Gastroesophageal sphincter (tissue), 4 donors: ENCODE measurements around the gene HNRNPM. TPM values are rescaled to one million over a fixed set of nuclear protein-coding genes. Genes with fewer than 3 reads are reported as not detected.
A peak's percentile ranks its signal among the peaks of the same experiment; 100 is the strongest.

Experiments
- ATAC-seq: fragments of 150-250 bp; one replicate; pipeline ENCODE4 v1.9.1; 2016; ENCODE audit warnings: mild to moderate bottlenecking, moderate library complexity
- H3K27ac ChIP-seq, 4 donors: fragments of 200-600 bp; sonication (generic) in 3 of 4; 1 replicate in 3 of 4; 2 replicates in 1 of 4; pipeline ENCODE4 v1.5.1; 2016 to 2019
- H3K27me3 ChIP-seq: fragments of 200-600 bp; sonication (generic); one replicate; pipeline ENCODE4 v1.5.1; 2019
- H3K36me3 ChIP-seq, 2 donors: fragments of 200-600 bp; sonication (generic); one replicate each; pipeline ENCODE4 v1.5.1; 2019; ENCODE audit warnings: control low read depth in 1 of 2
- H3K4me1 ChIP-seq, 3 donors: fragments of 200-600 bp; sonication (generic); 1 replicate in 2 of 3; 2 replicates in 1 of 3; pipeline ENCODE4 v1.5.1; 2016 to 2019; ENCODE audit warnings: control low read depth in 2 of 3
- H3K4me3 ChIP-seq, 2 donors: fragments of 200-600 bp; sonication (generic); one replicate each; pipeline ENCODE4 v1.5.1; 2019; ENCODE audit warnings: mild to moderate bottlenecking in 1 of 2, moderate library complexity in 1 of 2
- H3K9me3 ChIP-seq, 3 donors: fragments of 200-600 bp; sonication (generic); one replicate each; pipeline ENCODE4 v1.5.1; 2017 to 2019; ENCODE audit warnings: control low read depth in 2 of 3
- EP300 ChIP-seq: sonication (generic); formaldehyde crosslinking; IDR thresholded peaks from one replicate; pipeline ENCODE4 v1.6.1; 2017; ENCODE audit warnings: antibody characterized with exemption, mild to moderate bottlenecking
- POLR2A ChIP-seq, 2 donors: fragments of 450-650 bp; IDR thresholded peaks; one replicate each; pipeline ENCODE4 v1.6.1; 2017; ENCODE audit warnings: antibody characterized with exemption in 2 of 2, mild to moderate bottlenecking in 2 of 2, moderate library complexity in 1 of 2
- POLR2AphosphoS5 ChIP-seq: sonication (generic); formaldehyde crosslinking; IDR thresholded peaks from one replicate; pipeline ENCODE4 v1.6.1; 2017; ENCODE audit warnings: antibody characterized with exemption
- WGBS, 2 donors: methylation state at CpG; one replicate each; pipeline ENCODE4 v1.1.5; 2018; ENCODE audit warnings: low coverage in 1 of 2; 5-methylcytosine and 5-hydroxymethylcytosine counted together
- total RNA-seq, 4 donors: library from RNA; depleted of rRNA; stranded (reverse); fragments of >200 nt; gene quantifications; one replicate each; pipeline ENCODE4 v1.1.0, GENCODE V29; 2016
- TF ChIP-seq, protein P1 (sequence below), 4 experiments: fragments of 200-600 bp in 2 of 4; fragments of 450-650 bp in 2 of 4; sonication (generic) in 1 of 4; IDR thresholded peaks; one replicate each; pipeline ENCODE4 v1.5.1; 2017 to 2019; ENCODE audit warnings: antibody characterized with exemption in 4 of 4, mild to moderate bottlenecking in 2 of 4, moderate library complexity in 2 of 4

The HNRNPM gene
- total RNA-seq, 4 donors from 2014 or later = 75.1 to 120 (median 101) TPM

GRCh38 chr19:8397271-8397670, 47.5 kb upstream of the HNRNPM start:
- H3K36me3 ChIP-seq = peaks cover 0 to 44% of the 10 kb centered on the region in 2 donors
- ATAC-seq = no peak
- H3K27ac ChIP-seq = peak overlapping the region in 3 of 4 donors; percentile 11 to 100 (median 54)
- no peak overlapping the region for H3K4me3 ChIP-seq
- 26 to 33% methylated on average over 2 to 7 of the region's 7 CpGs for WGBS, 2 donors
- TF ChIP-seq POLR2A (IDR thresholded peaks at IDR 0.05) (no peak), POLR2AphosphoS5 (no peak), EP300 (no peak)
- TF ChIP-seq, protein P1, sequence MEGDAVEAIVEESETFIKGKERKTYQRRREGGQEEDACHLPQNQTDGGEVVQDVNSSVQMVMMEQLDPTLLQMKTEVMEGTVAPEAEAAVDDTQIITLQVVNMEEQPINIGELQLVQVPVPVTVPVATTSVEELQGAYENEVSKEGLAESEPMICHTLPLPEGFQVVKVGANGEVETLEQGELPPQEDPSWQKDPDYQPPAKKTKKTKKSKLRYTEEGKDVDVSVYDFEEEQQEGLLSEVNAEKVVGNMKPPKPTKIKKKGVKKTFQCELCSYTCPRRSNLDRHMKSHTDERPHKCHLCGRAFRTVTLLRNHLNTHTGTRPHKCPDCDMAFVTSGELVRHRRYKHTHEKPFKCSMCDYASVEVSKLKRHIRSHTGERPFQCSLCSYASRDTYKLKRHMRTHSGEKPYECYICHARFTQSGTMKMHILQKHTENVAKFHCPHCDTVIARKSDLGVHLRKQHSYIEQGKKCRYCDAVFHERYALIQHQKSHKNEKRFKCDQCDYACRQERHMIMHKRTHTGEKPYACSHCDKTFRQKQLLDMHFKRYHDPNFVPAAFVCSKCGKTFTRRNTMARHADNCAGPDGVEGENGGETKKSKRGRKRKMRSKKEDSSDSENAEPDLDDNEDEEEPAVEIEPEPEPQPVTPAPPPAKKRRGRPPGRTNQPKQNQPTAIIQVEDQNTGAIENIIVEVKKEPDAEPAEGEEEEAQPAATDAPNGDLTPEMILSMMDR (IDR thresholded peaks at IDR 0.05) = no peak
- H3K4me1 ChIP-seq = peaks cover 0 to 63% (median 45%) of the 10 kb centered on the region in 3 donors
- no peaks in the 10 kb centered on the region for H3K9me3 ChIP-seq
- no peaks in the 10 kb centered on the region for H3K27me3 ChIP-seq

DNA sequence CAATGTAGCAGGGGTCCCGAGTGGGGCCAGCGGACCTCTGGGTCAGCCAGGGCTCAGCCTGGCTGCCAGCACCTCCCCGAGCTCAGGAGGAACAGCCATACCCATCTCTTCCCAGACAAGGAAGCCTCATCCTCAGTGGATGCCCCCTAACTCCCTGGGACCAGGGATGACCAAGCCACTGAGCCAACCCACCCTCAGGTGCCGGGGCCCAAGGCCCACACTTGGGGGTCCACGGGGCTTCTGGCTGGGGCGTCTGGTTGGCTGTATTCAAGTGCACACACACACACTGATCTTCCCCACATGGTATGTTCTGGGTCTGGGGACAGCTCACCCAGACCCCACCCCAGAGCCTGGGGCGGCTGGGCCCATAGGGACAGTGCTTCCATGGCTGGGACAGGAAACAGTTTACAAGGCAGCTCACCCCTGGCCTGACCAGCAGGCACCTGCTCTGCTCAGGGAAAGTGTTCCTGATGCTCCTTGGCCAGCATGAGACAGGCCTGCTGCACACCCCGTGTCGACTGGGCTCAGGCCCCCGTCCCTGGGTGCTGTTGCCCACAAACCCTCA, 46.9 kb upstream of the HNRNPM start:
- ATAC-seq = no peak
- Histone ChIP-seq H3K4me1 (peaks cover 0 to 57% (median 40%) of the 10 kb centered on the region in 3 donors), H3K4me3 (no peak overlapping the region), H3K27me3 (no peaks in the 10 kb centered on the region), H3K27ac (peak overlapping the region in 3 of 4 donors; percentile 11 to 100 (median 54)), H3K9me3 (no peaks in the 10 kb centered on the region), H3K36me3 (peaks cover 0 to 49% of the 10 kb centered on the region in 2 donors)
- no CpG with 5 or more reads among the region's 10 CpGs for WGBS, 2 donors
- TF ChIP-seq EP300 (no peak), POLR2A (IDR thresholded peaks at IDR 0.05) (no peak), POLR2AphosphoS5 (no peak)
- TF ChIP-seq, protein P1 (IDR thresholded peaks at IDR 0.05) = no peak

DNA sequence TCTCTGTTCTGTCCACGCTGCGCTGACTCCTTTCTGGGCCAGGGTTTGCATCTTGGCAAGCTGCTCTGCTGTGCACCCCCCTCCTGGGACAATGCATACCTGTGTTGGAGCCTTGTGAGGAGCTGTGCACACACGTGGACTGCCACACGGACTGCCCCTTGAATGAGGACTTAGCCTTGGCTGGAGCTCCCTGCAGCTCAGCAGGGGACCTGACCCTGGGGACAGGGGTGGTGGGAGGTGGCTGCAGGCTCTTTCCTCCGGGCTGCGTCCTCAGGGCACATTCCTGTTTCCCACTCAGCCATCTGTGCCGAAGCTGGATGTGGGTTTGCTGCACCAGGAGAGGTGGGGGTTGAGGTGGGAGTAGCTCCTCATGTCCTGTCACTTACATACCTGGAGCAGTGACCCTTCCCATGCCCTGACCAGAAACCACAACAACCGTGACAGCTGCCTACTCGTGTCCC, 46.4 kb upstream of the HNRNPM start:
- Histone ChIP-seq H3K9me3 (no peaks in the 10 kb centered on the region), H3K36me3 (peaks cover 0 to 54% of the 10 kb centered on the region in 2 donors), H3K27me3 (no peaks in the 10 kb centered on the region), H3K27ac (peak overlapping the region in 2 of 4 donors; percentile 11 to 100), H3K4me3 (no peak overlapping the region), H3K4me1 (peaks cover 0 to 52% (median 35%) of the 10 kb centered on the region in 3 donors)
- ATAC-seq = no peak
- TF ChIP-seq POLR2A (IDR thresholded peaks at IDR 0.05) = no peak
- no peak for TF ChIP-seq EP300
- no peak for TF ChIP-seq POLR2AphosphoS5
- TF ChIP-seq, protein P1 (IDR thresholded peaks at IDR 0.05) = no peak
- 57% methylated on average over 4 of the region's 9 CpGs; no CpG with 5 or more reads in 1 of the 2 donors for WGBS, 2 donors

GRCh38 chr19:8399681-8400188, 45.0 kb upstream of the HNRNPM start:
- TF ChIP-seq, protein P1 (IDR thresholded peaks at IDR 0.05) = no peak
- TF ChIP-seq POLR2AphosphoS5 = no peak
- TF ChIP-seq POLR2A (IDR thresholded peaks at IDR 0.05) = no peak
- TF ChIP-seq EP300 = no peak
- no peaks in the 10 kb centered on the region for H3K27me3 ChIP-seq
- H3K36me3 ChIP-seq = peaks cover 0 to 68% of the 10 kb centered on the region in 2 donors
- no peak for ATAC-seq
- H3K4me3 ChIP-seq = no peak overlapping the region
- H3K27ac ChIP-seq = no peak overlapping the region
- H3K9me3 ChIP-seq = no peaks in the 10 kb centered on the region
- WGBS, 2 donors = 80% methylated on average over 2 of the region's 34 CpGs; no CpG with 5 or more reads in 1 of the 2 donors
- peaks cover 0 to 38% (median 22%) of the 10 kb centered on the region in 3 donors for H3K4me1 ChIP-seq

- Histone ChIP-seq H3K27me3 (no peaks in the 10 kb centered on the region), H3K4me3 (no peak overlapping the region), H3K9me3 (no peaks in the 10 kb centered on the region), H3K27ac (no peak overlapping the region), H3K4me1 (peaks cover 0 to 16% (median 14%) of the 10 kb centered on the region in 3 donors), H3K36me3 (peaks cover 0 to 75% of the 10 kb centered on the region in 2 donors)
- ATAC-seq = no peak
- 100% methylated on average over 1 to 2 of the region's 21 CpGs for WGBS, 2 donors
- TF ChIP-seq, protein P1 (IDR thresholded peaks at IDR 0.05) = no peak
- no peak for TF ChIP-seq EP300
- TF ChIP-seq POLR2AphosphoS5 = no peak
- TF ChIP-seq POLR2A (IDR thresholded peaks at IDR 0.05) = no peak
These were observed 42.8 kb upstream of the HNRNPM start for GRCh38 chr19:8401981-8402411.
